HG02642 (cell line): ENCODE data around the gene OR51I2.

ENCODE experiments used
- ATAC-seq: cut with Tn5 transposase; IDR thresholded peaks from one replicate; pipeline ENCODE4 v1.9.1; 2021; ENCODE audit warnings: mild to moderate bottlenecking; ENCODE audit not compliant: unreplicated experiment, poor library complexity

Gene OR51I2

GRCh38 chr11:5449023-5449422 lies at the start of gene OR51I2:
Gene OR51I2, plus strand, starts transcription at chr11:5449323. Its CDS starts 4,166 bp downstream, at chr11:5453489.
- no peak for ATAC-seq

GRCh38 chr11:5405173-5405572 lies 44.0 kb upstream of the OR51I2 start:
- ATAC-seq, result no peak

- ATAC-seq, result no peak
These were observed 28.1 kb upstream of the OR51I2 start for GRCh38 chr11:5420993-5421392.

- no peak for ATAC-seq
These were observed 27.3 kb upstream of the OR51I2 start, which contains the start of gene OR51Q1 for GRCh38 chr11:5421811-5422210. Gene OR51Q1, plus strand, starts transcription at chr11:5422111. Its CDS starts 90 bp downstream, at chr11:5422201.

- no peak for ATAC-seq
These were observed 26.0 kb upstream of the OR51I2 start for GRCh38 chr11:5423131-5423530.

- no peak for ATAC-seq
These were observed 7.7 kb upstream of the OR51I2 start, which contains the start of gene OR51I1 for GRCh38 chr11:5441414-5441813. Gene OR51I1, minus strand, starts transcription at chr11:5441514. Its CDS starts 0 bp downstream, at chr11:5441514.

- ATAC-seq, result no peak
These were observed 5.2 kb upstream of the OR51I2 start for GRCh38 chr11:5443835-5444393.

GRCh38 chr11:5449432-5449831 lies 309 bp downstream of the OR51I2 start:
- ATAC-seq, result no peak

GRCh38 chr11:5460983-5461621 lies 12.0 kb downstream of the OR51I2 start:
- no peak for ATAC-seq

GRCh38 chr11:5467527-5467926 lies 18.4 kb downstream of the OR51I2 start:
- no peak for ATAC-seq

GRCh38 chr11:5473921-5474320 lies 24.8 kb downstream of the OR51I2 start:
- ATAC-seq, result no peak

- peak; percentile 87 for ATAC-seq
These were observed 27.2 kb downstream of the OR51I2 start for GRCh38 chr11:5476186-5476819.

GRCh38 chr11:5486003-5486402 lies 36.9 kb downstream of the OR51I2 start:
- no peak for ATAC-seq

- ATAC-seq, result no peak
These were observed 37.3 kb downstream of the OR51I2 start for GRCh38 chr11:5486421-5486820.

GRCh38 chr11:5488385-5488784 lies 39.3 kb downstream of the OR51I2 start, which contains the start of gene OR52D1:
Gene OR52D1, plus strand, starts transcription at chr11:5488685. Its CDS starts 22 bp downstream, at chr11:5488707.
- no peak for ATAC-seq

- no peak for ATAC-seq
These were observed 39.8 kb downstream of the OR51I2 start for GRCh38 chr11:5488798-5489399.

GRCh38 chr11:5489576-5490357 lies 40.6 kb downstream of the OR51I2 start:
- no peak for ATAC-seq

- ATAC-seq, result no peak
These were observed 50.5 kb downstream of the OR51I2 start for GRCh38 chr11:5499671-5500070.

GRCh38 chr11:5500393-5500801 lies 51.3 kb downstream of the OR51I2 start:
- no peak for ATAC-seq

GRCh38 chr11:5504403-5504921 lies 55.3 kb downstream of the OR51I2 start:
- no peak for ATAC-seq
